CMK (cell line): ENCODE results near the gene PSG1.
"Not testable (repeated sequence)": the region's sequence is repeated elsewhere in the genome, so short reads cannot be mapped to it uniquely, and the experiment has no call there.

Source experiments
- DNase-seq: peaks from one replicate; pipeline ENCODE4 v3.0.0-alpha.2; 2010; ENCODE audit warnings: low read depth

The PSG1 gene

DNA sequence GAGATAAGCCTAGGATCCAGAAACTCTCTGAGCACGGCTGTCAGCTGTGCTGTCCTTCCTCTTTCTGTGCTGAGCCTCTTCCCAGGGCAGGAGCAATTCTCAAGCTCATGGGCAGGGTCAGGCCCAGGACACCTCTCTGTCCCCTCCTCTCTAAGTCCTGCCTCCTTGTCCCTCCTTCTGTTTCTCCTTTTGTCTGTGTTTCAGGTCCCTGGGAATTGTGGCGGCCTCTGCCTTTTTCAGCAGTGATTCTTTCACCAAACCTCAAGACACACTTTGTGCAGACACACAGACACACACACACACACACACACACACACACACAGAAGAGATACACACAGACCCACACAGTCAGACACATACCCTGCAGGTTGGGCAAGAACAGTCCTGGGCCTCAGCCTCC is at the start of gene PSG1:
Gene PSG1 (minus strand): TSS at position 101 of the 400 bp plus-strand sequence. CDS start 132 bp downstream, outside the sequence.
- no peak for DNase-seq

DNA sequence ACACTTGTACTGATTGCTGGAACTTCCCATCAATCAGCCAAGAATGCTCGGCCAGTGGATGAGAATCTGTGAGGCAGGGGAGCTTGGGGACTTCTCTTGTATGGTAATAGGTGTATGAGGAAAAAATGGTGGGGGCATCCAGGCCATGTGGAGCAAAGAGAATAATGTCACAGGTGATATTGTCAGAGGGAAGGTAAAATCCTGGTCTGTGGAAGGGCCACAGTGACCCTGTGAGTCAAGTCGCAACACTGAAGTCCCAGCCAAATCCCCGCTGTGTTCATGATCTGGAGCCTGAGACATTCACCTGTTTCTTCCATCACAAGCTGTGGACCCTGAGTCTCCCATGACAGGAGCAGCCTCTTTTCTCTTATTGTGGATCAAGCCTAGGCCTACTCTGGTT is 49.4 kb upstream of the PSG1 start:
- no peak for DNase-seq

DNA sequence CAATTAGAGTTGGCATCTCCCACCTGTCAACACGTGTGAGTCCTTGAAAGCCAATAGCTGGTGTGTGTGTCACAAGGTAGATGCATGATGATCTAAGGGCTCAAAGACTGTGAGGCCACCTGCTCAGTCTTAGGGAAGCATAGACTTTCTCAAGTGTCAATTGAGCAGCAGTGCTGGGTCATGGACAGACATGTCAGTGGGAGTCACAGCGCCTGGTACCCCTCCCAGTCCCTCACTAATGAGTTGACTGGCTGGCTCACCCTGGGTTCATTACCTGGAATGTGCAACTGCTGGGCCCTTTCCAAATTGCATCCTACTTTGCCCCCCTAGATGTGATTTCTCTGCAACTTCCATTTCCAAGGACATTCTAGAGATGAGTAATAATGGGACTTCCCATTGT is 47.3 kb upstream of the PSG1 start:
- DNase-seq = no peak

DNA sequence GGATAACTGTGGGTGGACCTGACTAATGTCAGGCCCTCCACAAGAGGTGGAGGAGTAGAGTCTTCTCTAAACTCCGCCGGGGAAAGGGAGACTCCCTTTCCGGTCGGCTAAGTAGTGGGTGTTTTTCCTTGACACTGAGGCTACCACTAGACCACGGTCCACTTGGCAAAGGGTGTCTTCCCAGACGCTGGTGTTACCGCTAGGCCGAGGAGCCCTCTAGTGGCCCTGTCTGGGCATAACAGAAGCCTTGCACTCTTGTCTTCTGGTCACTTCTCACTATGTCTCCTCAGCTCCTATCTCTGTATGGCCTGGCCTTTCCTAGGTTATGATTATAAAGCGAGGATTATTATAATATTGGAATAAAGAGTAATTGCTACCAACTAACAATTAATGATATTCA is 43.6 kb upstream of the PSG1 start:
- peak; percentile 4 for DNase-seq

DNA sequence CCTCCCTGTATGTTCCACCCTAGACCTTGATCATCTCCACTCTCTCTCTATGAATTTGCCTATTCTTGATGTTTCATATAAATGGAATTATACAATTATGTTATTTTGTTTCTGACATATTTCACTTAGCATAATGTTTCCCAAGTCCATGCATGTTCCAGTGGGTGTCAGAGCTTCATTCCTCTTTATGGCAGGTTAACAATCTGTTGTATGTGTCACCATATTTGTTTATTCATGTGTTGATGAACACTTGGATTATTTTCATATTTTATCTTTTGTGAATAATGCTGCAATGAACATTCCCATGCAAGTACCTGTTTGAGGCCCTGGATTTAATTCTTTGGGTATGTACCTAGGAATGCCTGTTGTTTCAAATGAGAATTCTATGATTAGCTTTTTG is 41.5 kb upstream of the PSG1 start:
- not testable (repeated sequence) for DNase-seq

DNA sequence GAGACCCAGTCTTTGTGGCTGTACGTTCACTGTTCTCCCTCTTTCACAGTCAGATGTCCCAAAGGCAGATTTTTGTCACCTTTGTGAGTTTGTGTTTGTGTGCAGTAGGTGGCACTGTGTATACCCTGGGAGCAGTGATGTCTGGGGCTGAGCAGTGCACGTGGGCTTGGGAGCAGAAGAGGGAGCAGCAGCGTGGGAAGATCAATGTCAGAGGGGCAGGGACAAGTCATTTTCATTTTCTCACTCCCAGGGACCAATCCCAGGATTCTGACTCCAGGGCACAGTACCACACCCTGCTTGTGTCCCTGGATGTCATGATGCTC is 40.2 kb upstream of the PSG1 start:
- no peak for DNase-seq

DNA sequence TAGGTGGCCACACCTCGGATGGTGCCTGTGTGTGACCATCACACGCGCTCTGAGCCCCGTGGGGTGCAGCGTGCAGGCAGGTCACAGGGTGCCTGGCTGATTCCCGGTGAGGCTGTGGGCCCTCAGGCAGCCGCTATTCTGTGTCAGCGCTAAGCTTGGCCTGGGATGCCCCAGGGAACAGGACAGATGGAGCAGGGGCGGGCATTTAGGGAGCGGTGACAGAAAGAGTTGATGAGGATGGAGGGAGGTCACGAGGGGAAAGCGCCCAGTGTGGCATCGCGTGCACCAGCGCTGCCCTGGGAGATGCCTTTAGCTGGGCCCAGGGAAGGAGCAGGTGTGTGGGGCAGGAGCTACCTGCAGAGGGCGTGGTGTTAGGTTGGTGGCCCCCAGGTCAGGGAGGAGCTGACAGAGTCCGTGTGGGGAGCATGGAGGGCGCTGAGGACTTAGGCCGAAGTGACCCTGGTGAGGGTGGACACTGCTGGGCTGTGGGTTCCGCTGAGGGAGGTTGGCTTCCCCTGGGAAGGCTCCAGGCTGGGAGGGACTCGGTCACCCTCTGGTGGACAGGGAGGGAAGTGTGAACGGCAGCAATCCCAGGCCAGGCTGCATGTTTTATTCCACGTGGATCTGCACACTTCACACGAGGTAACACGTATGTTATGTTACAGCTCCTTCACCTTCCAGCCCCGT is 39.7 kb upstream of the PSG1 start:
- DNase-seq = not testable (repeated sequence)

DNA sequence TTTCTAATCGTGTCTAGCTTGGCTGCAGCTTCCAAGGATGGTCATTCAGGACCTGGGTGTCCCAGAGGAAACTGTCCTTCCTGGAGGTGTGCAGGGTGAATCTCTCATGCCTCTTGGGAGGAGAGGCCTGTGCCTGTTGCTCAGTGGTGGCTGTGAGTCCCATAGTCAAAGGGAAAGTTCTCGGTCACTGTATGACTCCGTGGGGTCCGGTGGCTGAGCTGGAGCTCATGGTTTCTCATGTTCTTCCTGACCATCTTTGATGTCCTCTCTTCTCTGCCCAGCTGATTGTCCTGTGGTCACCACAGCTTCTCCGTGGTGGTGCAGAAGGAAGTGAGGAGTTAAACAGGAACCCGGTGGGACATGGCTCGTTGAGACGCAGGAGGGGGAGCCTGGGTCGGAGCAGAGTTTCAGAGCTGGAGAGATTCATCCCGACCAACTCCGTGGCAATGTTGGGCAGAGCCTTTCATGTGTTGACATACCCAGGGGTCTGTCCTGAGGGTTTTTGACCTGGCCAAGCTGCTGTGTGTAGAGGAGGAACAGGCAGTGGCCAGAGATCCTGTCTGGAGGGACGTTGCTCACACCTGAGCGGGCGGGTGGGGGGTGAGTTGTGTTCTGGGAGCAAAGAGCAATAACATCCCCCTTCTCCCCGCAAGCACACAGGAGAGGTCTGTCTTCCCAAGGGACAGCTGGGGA is 39.0 kb upstream of the PSG1 start:
- DNase-seq = not testable (repeated sequence)

DNA sequence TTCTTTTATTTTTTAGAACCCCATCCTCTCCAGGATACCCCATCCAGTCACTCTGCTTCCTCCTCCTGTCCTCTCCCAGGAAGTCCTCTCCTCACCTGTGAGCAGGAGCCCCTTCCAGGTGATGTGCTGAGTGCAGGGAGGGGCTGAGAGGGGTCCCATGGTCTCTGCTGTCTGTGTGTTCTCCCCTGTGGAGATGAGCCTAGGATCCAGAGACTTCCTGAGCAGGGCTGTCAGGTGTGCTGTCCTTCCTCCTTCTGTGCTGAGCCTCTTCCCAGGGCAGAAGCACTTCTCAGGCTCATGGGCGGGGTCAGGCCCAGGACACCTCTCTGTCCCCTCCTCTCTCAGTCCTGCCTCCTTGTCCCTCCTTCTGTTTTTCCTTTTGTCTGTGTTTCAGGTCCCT is 38.1 kb upstream of the PSG1 start, which contains the start of gene PSG6:
Gene PSG6 (minus strand): TSS at position 261 of the 400 bp plus-strand sequence. CDS start 102 bp downstream, at position 159.
- DNase-seq = not testable (repeated sequence)

DNA sequence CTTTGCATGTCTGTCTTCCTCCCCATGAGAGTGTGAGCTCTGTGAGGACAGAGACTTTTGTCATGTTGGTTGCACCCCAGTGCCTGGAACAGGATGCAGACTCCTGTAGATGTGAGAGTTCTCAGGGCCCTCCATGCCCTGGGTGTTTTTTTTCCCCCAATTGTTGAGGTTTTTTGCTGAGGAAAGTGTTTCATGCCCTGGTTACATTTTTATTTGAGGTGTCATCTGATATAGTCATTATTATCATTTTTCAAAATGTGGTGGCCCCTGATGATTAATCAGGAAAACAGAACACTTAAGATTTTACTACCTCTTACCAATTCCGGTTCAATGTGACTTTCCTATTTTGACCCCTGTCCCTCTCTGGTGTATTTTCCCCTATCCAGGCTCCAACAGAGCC is 37.4 kb upstream of the PSG1 start:
- DNase-seq = not testable (repeated sequence)

DNA sequence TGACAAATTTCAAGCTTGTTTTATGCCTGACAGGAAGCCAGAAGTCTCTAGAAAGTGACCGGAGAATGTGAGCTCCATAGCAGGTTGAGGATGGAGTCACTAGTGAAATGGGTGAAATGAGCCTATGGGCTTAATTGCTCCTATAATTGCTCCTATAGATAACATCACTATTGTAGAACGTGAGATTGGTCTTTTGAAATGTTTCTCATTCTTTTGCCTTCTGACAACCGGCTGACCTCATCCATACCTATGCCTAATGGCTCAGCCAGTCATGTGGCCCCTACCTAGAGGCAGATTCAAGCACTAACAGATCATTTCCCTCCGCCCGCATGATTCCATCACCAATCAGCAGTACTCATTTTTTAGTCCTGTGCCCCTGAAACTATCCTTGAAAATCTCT is 34.0 kb upstream of the PSG1 start:
- not testable (repeated sequence) for DNase-seq

DNA sequence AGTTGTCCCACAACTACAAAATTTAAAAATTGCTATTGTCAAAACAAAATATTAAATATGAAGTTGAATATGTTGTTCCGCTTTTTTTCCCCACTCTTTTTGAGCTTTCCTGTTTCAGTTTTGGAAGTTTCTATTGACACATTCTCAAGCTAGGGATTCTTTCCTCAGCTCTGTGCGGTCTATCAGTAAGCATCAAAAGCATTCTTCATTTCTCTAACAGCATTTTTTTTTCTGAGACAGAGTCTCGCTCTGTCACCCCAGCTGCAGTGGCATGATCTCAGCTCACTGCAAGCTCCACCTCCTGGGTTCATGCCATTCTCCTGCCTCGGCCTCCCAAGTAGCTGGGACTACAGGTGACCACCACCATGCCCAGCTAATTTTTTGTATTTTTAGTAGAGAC is 33.4 kb upstream of the PSG1 start:
- not testable (repeated sequence) for DNase-seq

DNA sequence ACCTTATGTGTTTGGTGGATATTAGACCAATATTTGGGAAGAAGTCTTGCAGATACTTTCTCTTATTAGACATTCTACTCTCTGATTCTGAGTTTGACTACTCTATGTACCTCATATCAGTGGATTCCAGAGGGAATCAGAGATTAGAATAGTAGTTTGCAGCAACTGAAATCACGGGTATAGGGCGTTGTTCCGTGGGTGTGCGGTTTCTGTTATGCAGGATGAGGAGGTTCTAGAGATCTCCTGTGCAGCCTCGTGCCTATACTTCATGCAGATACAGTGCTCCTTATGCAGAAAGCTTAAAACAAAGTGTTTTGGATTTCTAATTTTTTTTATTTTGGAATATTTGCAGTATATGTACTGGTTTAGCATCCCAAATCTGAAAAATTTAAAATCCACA is 32.2 kb upstream of the PSG1 start:
- not testable (repeated sequence) for DNase-seq

DNA sequence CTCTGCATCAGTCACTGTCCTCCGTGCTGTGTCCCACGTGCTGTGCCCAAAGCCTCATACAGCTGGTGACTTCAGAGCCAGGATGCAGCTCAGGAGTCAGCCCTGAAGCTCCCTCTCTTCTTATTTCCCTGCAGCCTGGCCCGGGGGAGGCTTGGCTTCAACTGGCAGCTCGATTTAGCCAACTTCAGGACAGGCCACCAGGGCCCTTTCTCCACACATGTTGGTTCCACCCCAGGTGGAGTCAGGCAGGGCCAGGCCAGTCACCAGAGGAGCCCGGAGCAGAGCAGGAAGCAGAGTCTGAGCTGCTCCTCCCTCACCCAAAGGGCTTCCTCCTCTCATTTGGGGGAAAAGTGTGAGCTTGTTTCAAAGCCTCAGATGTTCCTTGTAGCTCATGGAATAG is 26.6 kb upstream of the PSG1 start:
- not testable (repeated sequence) for DNase-seq

DNA sequence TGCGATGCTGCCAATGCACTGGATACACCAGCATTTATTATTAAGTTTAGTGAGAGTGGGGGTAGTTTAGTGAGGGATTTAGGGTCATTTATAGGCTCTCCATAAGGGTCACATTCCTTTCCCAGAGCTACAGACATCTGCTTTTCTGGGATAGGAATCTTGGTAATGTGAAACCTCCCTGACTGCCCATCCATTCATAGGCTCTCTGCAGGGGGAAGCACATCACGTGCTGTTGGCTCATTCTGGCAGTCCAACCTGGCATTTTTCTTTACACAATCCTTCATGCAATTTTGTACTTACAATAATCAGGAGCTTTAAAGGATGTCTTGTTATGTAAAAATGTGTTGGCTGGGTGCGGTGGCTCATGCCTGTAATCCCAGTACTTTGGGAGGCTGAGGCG is 21.0 kb upstream of the PSG1 start:
- DNase-seq = not testable (repeated sequence)

DNA sequence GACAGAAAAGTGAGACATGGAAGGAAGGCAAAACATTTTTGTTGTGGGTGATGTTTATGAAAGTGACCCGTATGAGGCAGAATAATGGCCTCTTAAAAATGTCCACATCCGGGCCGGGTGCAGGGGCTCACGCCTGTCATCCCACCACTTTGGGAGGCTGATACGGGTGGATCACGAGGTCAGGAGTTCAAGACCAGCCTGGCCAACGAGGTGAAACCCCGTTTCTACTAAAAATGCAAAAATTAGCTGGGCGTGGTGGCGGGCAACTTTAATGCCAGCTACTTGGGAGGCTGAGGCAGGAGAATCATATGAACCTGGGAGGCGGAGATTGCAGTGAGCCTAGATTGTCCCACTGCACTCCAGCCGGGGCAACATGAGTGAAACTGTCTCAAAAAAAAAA is 20.2 kb upstream of the PSG1 start:
- not testable (repeated sequence) for DNase-seq

DNA sequence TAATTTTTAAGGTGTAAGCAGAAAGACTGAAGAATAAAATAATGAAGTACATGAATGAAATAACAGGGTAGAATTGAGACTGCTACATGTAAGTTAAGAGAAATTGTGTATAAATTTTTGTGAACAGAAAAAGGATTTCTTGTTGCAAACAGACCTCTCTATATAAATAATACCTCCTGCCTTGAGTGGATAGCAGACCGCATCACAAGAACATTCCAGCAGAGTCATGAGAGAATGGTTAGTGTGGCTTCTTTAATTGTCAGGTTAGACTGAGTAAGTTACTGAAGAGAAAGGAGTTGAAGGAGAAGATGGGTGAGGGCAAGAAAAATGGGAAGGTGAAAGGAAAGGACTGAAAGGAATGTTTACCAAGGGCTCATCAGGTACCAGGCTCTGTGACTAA is 19.6 kb upstream of the PSG1 start:
- DNase-seq = not testable (repeated sequence)

DNA sequence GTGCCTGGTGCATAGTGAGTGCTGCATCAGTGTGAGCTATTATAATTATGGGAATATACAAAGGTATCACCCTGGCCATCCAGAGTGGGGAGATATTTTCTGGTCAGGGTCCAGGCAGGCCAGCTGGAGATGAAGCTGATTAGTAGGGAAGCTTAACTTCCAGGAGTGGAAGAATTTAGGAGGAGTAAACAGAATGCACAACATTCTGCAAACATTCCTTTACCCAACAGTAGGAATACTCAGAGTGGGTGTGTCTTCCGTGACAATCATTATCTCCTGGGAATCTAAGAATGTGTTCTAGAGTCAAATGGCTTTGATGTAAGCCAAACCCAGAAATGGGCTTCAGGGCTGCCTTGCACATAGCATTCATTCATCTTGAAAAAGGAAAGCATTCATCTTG is 19.1 kb upstream of the PSG1 start:
- DNase-seq = not testable (repeated sequence)

DNA sequence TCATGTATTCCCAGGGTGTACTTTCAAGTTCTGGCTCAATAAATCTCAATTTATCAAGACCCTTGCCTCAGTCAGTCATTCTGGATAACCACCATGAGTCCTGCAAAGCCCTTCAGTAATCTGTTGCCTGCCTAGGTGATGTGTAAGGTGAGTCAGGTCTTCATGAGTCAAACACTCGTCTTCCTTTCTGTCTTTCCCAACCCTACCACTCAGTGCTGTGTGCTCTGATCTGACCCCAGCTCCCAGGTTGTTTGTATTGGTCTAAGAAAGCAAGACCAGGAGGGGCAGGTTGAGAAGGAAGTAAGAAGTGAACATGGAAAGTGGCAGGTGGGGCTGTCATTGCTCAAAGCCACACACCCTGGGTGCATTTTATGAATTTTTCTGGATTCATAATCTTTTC is 18.2 kb upstream of the PSG1 start:
- not testable (repeated sequence) for DNase-seq

DNA sequence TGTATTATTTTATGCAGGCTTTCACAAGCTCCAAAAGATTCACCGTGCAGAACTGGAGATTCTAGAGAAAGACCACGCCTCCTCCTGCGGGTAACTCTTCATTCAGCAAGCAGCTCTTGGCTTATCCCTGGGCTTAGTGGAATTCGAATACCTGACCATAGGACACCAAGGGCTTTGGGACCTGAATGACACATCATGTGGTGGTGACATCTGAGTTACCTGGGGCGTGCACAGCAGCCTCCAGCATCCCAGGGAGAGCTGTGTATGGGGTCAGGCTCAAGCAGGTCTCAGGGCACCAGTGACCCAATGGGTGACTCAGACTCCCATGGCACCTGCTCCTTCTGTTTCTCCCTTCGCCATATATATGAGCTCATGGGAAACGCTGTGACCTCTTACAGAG is 10.9 kb upstream of the PSG1 start:
- DNase-seq = not testable (repeated sequence)

DNA sequence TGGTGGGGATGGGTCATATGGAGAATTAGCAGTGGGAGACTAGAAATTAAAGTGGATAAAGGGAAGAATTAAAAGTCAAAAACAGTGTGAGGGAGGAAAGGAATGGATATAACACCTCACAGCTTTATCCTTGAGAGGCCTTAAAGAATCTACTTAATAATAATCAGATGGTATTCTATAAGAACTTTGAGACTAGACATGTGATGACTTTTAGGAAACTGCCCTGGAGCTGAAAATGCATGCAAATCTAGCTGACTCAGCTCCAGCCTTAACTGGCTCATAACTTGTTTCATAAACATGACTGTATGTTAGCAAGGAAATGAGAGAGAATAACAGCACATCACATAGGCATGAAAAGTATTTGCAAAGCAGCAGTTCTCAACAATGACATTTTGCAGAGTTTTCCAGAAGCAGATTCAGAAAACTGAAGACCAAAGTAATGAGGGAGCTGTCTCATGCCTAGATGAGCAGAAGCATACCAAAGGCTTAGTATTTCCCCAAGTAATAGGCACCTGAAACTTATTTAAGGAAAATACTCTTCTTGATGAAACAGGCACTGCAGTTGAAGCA is 8.4 kb upstream of the PSG1 start:
- not testable (repeated sequence) for DNase-seq

DNA sequence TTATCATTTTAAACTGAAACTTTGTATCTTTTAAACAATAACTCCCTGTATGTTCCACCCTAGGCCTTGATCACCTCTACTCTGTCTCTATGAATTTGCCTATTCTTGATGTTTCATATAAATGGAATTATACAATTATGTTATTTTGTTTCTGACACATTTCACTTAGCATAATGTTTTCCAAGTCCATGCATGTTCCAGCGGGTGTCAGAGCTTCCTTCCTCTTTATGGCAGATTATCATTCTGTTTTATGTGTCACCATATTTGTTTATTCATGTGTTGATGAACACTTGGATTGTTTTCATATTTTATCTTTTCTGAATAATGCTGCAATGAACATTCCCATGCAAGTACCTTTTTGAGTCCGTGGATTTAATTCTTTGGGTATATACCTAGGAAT is 3.2 kb upstream of the PSG1 start:
- not testable (repeated sequence) for DNase-seq

DNA sequence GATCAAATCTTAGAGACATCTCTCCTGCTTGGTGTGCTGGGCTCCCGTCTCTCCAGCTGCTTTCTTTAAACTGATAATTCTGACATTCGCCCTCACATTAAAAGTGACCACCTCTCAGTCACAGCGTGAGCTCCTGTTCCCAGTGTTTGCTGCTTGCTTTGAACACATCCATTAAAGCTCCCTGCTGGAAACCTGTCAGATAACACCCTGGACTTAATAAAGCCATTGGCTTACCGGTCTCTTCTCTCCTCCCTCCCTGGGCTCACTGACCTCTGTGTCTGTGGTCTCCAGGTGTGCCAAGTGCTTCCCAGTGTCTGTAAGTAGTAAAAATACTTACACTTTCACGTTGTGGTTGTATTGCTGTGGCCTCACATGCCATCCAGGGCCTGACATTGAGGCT is 2.5 kb upstream of the PSG1 start:
- not testable (repeated sequence) for DNase-seq
